Measurements from ENCODE around the gene CYP27B1. TPM values are rescaled to one million over a fixed set of nuclear protein-coding genes. Genes with fewer than 3 reads are reported as not detected.

Gene CYP27B1
- total and polyA plus RNA-seq, 4 donors = 0.28 to 1.5 (median 0.94) TPM; not detected in 1

- intact Hi-C loops (cut with DNase I) = no loop called here
- DNase-seq = no peak
- Histone ChIP-seq H3K9me3 (ENCODE audit: control insufficient read depth, low read length) (no peaks in the 10 kb centered on the region), H3K36me3 (ENCODE audit: control insufficient read depth in 1 of 2, insufficient read depth in 2 of 2, low read length in 1 of 2) (peaks cover 2 to 6% of the 10 kb centered on the region in 2 donors), H3K27me3 (ENCODE audit: control insufficient read depth in 1 of 2, insufficient read depth in 2 of 2, low read length in 1 of 2) (no peaks in the 10 kb centered on the region), H3K27ac (ENCODE audit: low read depth in 1 of 2, low read length in 2 of 2) (no peak overlapping the region), H3K4me3 (ENCODE audit: low read length in 2 of 2) (no peak overlapping the region), H3K4me1 (ENCODE audit: control insufficient read depth in 1 of 2, insufficient read depth in 2 of 2, low read length in 2 of 2) (no peaks in the 10 kb centered on the region)
- no peak for ATAC-seq (ENCODE audit: low FRiP score)
- 86 to 88% methylated on average over 5 of the region's 5 CpGs for WGBS, 2 donors
Observed at GRCh38 chr12:57810450-57810849, 43.6 kb upstream of the CYP27B1 start.

- no peak overlapping the region for H3K4me3 ChIP-seq (ENCODE audit: low read length in 2 of 2)
- no peak overlapping the region for H3K27ac ChIP-seq (ENCODE audit: low read depth in 1 of 2, low read length in 2 of 2)
- intact Hi-C loops (cut with DNase I) = no loop called here
- WGBS, 2 donors = 91 to 93% methylated on average over 3 of the region's 3 CpGs
- peaks cover 2 to 6% of the 10 kb centered on the region in 2 donors for H3K36me3 ChIP-seq (ENCODE audit: control insufficient read depth in 1 of 2, insufficient read depth in 2 of 2, low read length in 1 of 2)
- DNase-seq = no peak
- ATAC-seq (ENCODE audit: low FRiP score) = no peak
- no peaks in the 10 kb centered on the region for H3K27me3 ChIP-seq (ENCODE audit: control insufficient read depth in 1 of 2, insufficient read depth in 2 of 2, low read length in 1 of 2)
- H3K9me3 ChIP-seq (ENCODE audit: control insufficient read depth, low read length) = no peaks in the 10 kb centered on the region
- no peaks in the 10 kb centered on the region for H3K4me1 ChIP-seq (ENCODE audit: control insufficient read depth in 1 of 2, insufficient read depth in 2 of 2, low read length in 2 of 2)
Observed at GRCh38 chr12:57809425-57809824, 42.5 kb upstream of the CYP27B1 start.

- Histone ChIP-seq H3K4me3 (ENCODE audit: low read length in 2 of 2) (no peak overlapping the region), H3K27me3 (ENCODE audit: control insufficient read depth in 1 of 2, insufficient read depth in 2 of 2, low read length in 1 of 2) (no peaks in the 10 kb centered on the region), H3K36me3 (ENCODE audit: control insufficient read depth in 1 of 2, insufficient read depth in 2 of 2, low read length in 1 of 2) (peaks cover 2 to 6% of the 10 kb centered on the region in 2 donors), H3K9me3 (ENCODE audit: control insufficient read depth, low read length) (no peaks in the 10 kb centered on the region), H3K27ac (ENCODE audit: low read depth in 1 of 2, low read length in 2 of 2) (no peak overlapping the region), H3K4me1 (ENCODE audit: control insufficient read depth in 1 of 2, insufficient read depth in 2 of 2, low read length in 2 of 2) (no peaks in the 10 kb centered on the region)
- WGBS, 2 donors = 85 to 87% methylated on average over 5 of the region's 5 CpGs
- no peak for ATAC-seq (ENCODE audit: low FRiP score)
- DNase-seq = no peak
- intact Hi-C loops (cut with DNase I) = no loop called here
Observed at GRCh38 chr12:57808351-57808750, 41.5 kb upstream of the CYP27B1 start.

- WGBS, 2 donors = 91 to 92% methylated on average over 9 of the region's 9 CpGs
- DNase-seq = no peak
- H3K4me1 ChIP-seq (ENCODE audit: control insufficient read depth in 1 of 2, insufficient read depth in 2 of 2, low read length in 2 of 2) = no peaks in the 10 kb centered on the region
- intact Hi-C loops (cut with DNase I) = no loop called here
- ATAC-seq (ENCODE audit: low FRiP score) = no peak
- H3K27ac ChIP-seq (ENCODE audit: low read depth in 1 of 2, low read length in 2 of 2) = no peak overlapping the region
- no peak overlapping the region for H3K4me3 ChIP-seq (ENCODE audit: low read length in 2 of 2)
- peaks cover 2 to 6% of the 10 kb centered on the region in 2 donors for H3K36me3 ChIP-seq (ENCODE audit: control insufficient read depth in 1 of 2, insufficient read depth in 2 of 2, low read length in 1 of 2)
- no peaks in the 10 kb centered on the region for H3K9me3 ChIP-seq (ENCODE audit: control insufficient read depth, low read length)
- no peaks in the 10 kb centered on the region for H3K27me3 ChIP-seq (ENCODE audit: control insufficient read depth in 1 of 2, insufficient read depth in 2 of 2, low read length in 1 of 2)
Observed at GRCh38 chr12:57807285-57807684, 40.4 kb upstream of the CYP27B1 start.

GRCh38 chr12:57806677-57807076, 39.8 kb upstream of the CYP27B1 start:
- intact Hi-C loops (cut with DNase I) = no loop called here
- H3K4me1 ChIP-seq (ENCODE audit: control insufficient read depth in 1 of 2, insufficient read depth in 2 of 2, low read length in 2 of 2) = no peaks in the 10 kb centered on the region
- H3K27me3 ChIP-seq (ENCODE audit: control insufficient read depth in 1 of 2, insufficient read depth in 2 of 2, low read length in 1 of 2) = no peaks in the 10 kb centered on the region
- H3K9me3 ChIP-seq (ENCODE audit: control insufficient read depth, low read length) = no peaks in the 10 kb centered on the region
- 92 to 94% methylated on average over 3 of the region's 3 CpGs for WGBS, 2 donors
- ATAC-seq (ENCODE audit: low FRiP score) (no peak), DNase-seq (no peak)
- peaks cover 2 to 6% of the 10 kb centered on the region in 2 donors for H3K36me3 ChIP-seq (ENCODE audit: control insufficient read depth in 1 of 2, insufficient read depth in 2 of 2, low read length in 1 of 2)
- no peak overlapping the region for H3K4me3 ChIP-seq (ENCODE audit: low read length in 2 of 2)
- H3K27ac ChIP-seq (ENCODE audit: low read depth in 1 of 2, low read length in 2 of 2) = no peak overlapping the region

- WGBS, 2 donors = 7 to 12% methylated on average over 9 of the region's 9 CpGs
- no peaks in the 10 kb centered on the region for H3K27me3 ChIP-seq (ENCODE audit: control insufficient read depth in 1 of 2, insufficient read depth in 2 of 2, low read length in 1 of 2)
- H3K4me1 ChIP-seq (ENCODE audit: control insufficient read depth in 1 of 2, insufficient read depth in 2 of 2, low read length in 2 of 2) = no peaks in the 10 kb centered on the region
- no peak overlapping the region for H3K27ac ChIP-seq (ENCODE audit: low read depth in 1 of 2, low read length in 2 of 2)
- H3K36me3 ChIP-seq (ENCODE audit: control insufficient read depth in 1 of 2, insufficient read depth in 2 of 2, low read length in 1 of 2) = peaks cover 2 to 10% of the 10 kb centered on the region in 2 donors
- DNase-seq (peak; percentile 65 to 87), ATAC-seq (ENCODE audit: low FRiP score) (peak; percentile 82)
- no peaks in the 10 kb centered on the region for H3K9me3 ChIP-seq (ENCODE audit: control insufficient read depth, low read length)
- no peak overlapping the region for H3K4me3 ChIP-seq (ENCODE audit: low read length in 2 of 2)
- intact Hi-C loops (cut with DNase I) = loop anchor here in 1 of 2 donors (2.0 kb wide), 1 partner anchor 101 kb away; no protein-coding TSS in a partner anchor
Observed at GRCh38 chr12:57803319-57803893, 36.5 kb upstream of the CYP27B1 start.

- WGBS, 2 donors = 86 to 93% methylated on average over 1 of the region's 1 CpG
- no peaks in the 10 kb centered on the region for H3K4me1 ChIP-seq (ENCODE audit: control insufficient read depth in 1 of 2, insufficient read depth in 2 of 2, low read length in 2 of 2)
- ATAC-seq (ENCODE audit: low FRiP score) (no peak), DNase-seq (no peak)
- H3K36me3 ChIP-seq (ENCODE audit: control insufficient read depth in 1 of 2, insufficient read depth in 2 of 2, low read length in 1 of 2) = peaks cover 0 to 8% of the 10 kb centered on the region in 2 donors
- H3K27me3 ChIP-seq (ENCODE audit: control insufficient read depth in 1 of 2, insufficient read depth in 2 of 2, low read length in 1 of 2) = no peaks in the 10 kb centered on the region
- H3K4me3 ChIP-seq (ENCODE audit: low read length in 2 of 2) = no peak overlapping the region
- no peak overlapping the region for H3K27ac ChIP-seq (ENCODE audit: low read depth in 1 of 2, low read length in 2 of 2)
- H3K9me3 ChIP-seq (ENCODE audit: control insufficient read depth, low read length) = no peaks in the 10 kb centered on the region
- intact Hi-C loops (cut with DNase I) = loop anchor here (1.0 to 2.0 kb wide), 2 partner anchors 102 to 103 kb away; no protein-coding TSS in a partner anchor
Observed at GRCh38 chr12:57802607-57803006, 35.7 kb upstream of the CYP27B1 start.

- no peaks in the 10 kb centered on the region for H3K9me3 ChIP-seq (ENCODE audit: control insufficient read depth, low read length)
- intact Hi-C loops (cut with DNase I) = no loop called here
- DNase-seq (no peak), ATAC-seq (ENCODE audit: low FRiP score) (no peak)
- no peak overlapping the region for H3K27ac ChIP-seq (ENCODE audit: low read depth in 1 of 2, low read length in 2 of 2)
- H3K27me3 ChIP-seq (ENCODE audit: control insufficient read depth in 1 of 2, insufficient read depth in 2 of 2, low read length in 1 of 2) = no peaks in the 10 kb centered on the region
- peaks cover 4 to 7% of the 10 kb centered on the region in 2 donors for H3K36me3 ChIP-seq (ENCODE audit: control insufficient read depth in 1 of 2, insufficient read depth in 2 of 2, low read length in 1 of 2)
- no peak overlapping the region for H3K4me3 ChIP-seq (ENCODE audit: low read length in 2 of 2)
- WGBS, 2 donors = 93 to 95% methylated on average over 3 of the region's 3 CpGs
- no peaks in the 10 kb centered on the region for H3K4me1 ChIP-seq (ENCODE audit: control insufficient read depth in 1 of 2, insufficient read depth in 2 of 2, low read length in 2 of 2)
Observed at GRCh38 chr12:57800965-57801364, 34.1 kb upstream of the CYP27B1 start.

- DNase-seq (no peak), ATAC-seq (ENCODE audit: low FRiP score) (no peak)
- no peaks in the 10 kb centered on the region for H3K9me3 ChIP-seq (ENCODE audit: control insufficient read depth, low read length)
- H3K4me1 ChIP-seq (ENCODE audit: control insufficient read depth in 1 of 2, insufficient read depth in 2 of 2, low read length in 2 of 2) = no peaks in the 10 kb centered on the region
- H3K27me3 ChIP-seq (ENCODE audit: control insufficient read depth in 1 of 2, insufficient read depth in 2 of 2, low read length in 1 of 2) = no peaks in the 10 kb centered on the region
- intact Hi-C loops (cut with DNase I) = no loop called here
- WGBS, 2 donors = 93 to 96% methylated on average over 1 of the region's 1 CpG
- no peak overlapping the region for H3K4me3 ChIP-seq (ENCODE audit: low read length in 2 of 2)
- H3K27ac ChIP-seq (ENCODE audit: low read depth in 1 of 2, low read length in 2 of 2) = no peak overlapping the region
- H3K36me3 ChIP-seq (ENCODE audit: control insufficient read depth in 1 of 2, insufficient read depth in 2 of 2, low read length in 1 of 2) = peaks cover 4 to 8% of the 10 kb centered on the region in 2 donors
Observed at GRCh38 chr12:57797933-57798332, 31.1 kb upstream of the CYP27B1 start.
